Hepatocyte (in vitro differentiated cells): Measurements from ENCODE around the gene CUTA.

ENCODE experiments used
- CTCF ChIP-seq: fragments of 200-600 bp; sonication (generic); IDR thresholded peaks from 2 replicates; pipeline ENCODE4 v1.5.1; 2016; ENCODE audit warnings: antibody characterized with exemption, mild to moderate bottlenecking; ENCODE audit not compliant: poor library complexity
- EZH2 ChIP-seq: fragments of 200-600 bp; sonication (generic); IDR thresholded peaks from 2 replicates; pipeline ENCODE4 v1.6.1; 2016; ENCODE audit warnings: antibody characterized with exemption, mild to moderate bottlenecking, borderline replicate concordance

GRCh38 chr6:33421344-33421643, 3.4 kb upstream of the CUTA start:
- TF ChIP-seq CTCF = no peak
- TF ChIP-seq EZH2 = no peak
